Pancreas (tissue), 10 donors: ENCODE data around the gene ZFP1. TPM values are rescaled to one million over a fixed set of nuclear protein-coding genes. Genes with fewer than 3 reads are reported as not detected.

Source experiments
- ATAC-seq, 4 donors: fragments of 200-7000 bp; cut with Tn5 transposase; one replicate each; pipeline versions ENCODE4 v1.8.0 to v1.9.1; 2020; ENCODE audit warnings: mild to moderate bottlenecking in 4 of 4, moderate library complexity in 4 of 4
- DNase-seq, 6 donors: peaks; one replicate each; pipeline ENCODE4 v3.0.0-alpha.2; 2020
- FAIRE-seq: peaks from 2 replicates; lab custom pipeline; 2012; peaks lifted over from hg19 to GRCh38; lab: Jason Lieb, UNC
- H3K27ac ChIP-seq, 4 donors: fragments of 200-600 bp; sonication (generic); 1 replicate in 3 of 4; 2 replicates in 1 of 4; pipeline versions ENCODE4 v1.5.0 to v1.8.0; 2020
- H3K27me3 ChIP-seq, 4 donors: fragments of 200-600 bp; one replicate each; pipeline ENCODE4 v1.8.0; 2021
- H3K36me3 ChIP-seq, 3 donors: fragments of 200-600 bp; sonication (generic) in 1 of 3; one replicate each; pipeline versions ENCODE4 v1.5.0 to v1.8.0; 2020 to 2021
- H3K4me1 ChIP-seq, 3 donors: fragments of 200-600 bp; one replicate each; pipeline ENCODE4 v1.8.0; 2021
- H3K4me3 ChIP-seq, 4 donors: fragments of 200-600 bp; sonication (generic) in 2 of 4; one replicate each; pipeline versions ENCODE4 v1.5.0 to v1.8.0; 2020 to 2021
- H3K9me3 ChIP-seq, 4 donors: fragments of 200-600 bp; one replicate each; pipeline ENCODE4 v1.8.0; 2021
- CTCF ChIP-seq, 4 donors: fragments of 200-600 bp; sonication (generic) in 3 of 4; IDR thresholded peaks; one replicate each; pipeline versions ENCODE4 v1.5.0 to v1.8.0; 2021; ENCODE audit warnings: antibody characterized with exemption in 4 of 4
- WGBS, 2 donors: extraction: QIAGEN DNeasy Blood & Tissue Kit; methylation state at CpG; one replicate each; pipeline ENCODE4 v1.1.7; 2013; 5-methylcytosine and 5-hydroxymethylcytosine counted together
- intact Hi-C, 3 donors: fragments of 100-400 bp; cut with DNase I; formaldehyde crosslinking; loops; one replicate each; pipeline versions ENCODE4 v1.11.1 to v1.14.2; 2022
- polyA plus RNA-seq, 2 donors: library from polyadenylated mRNA; stranded (reverse); fragments of 200-250 nt; gene quantifications; one replicate each; pipeline ENCODE4 v1.2.3, GENCODE V29; 2013
- total RNA-seq, 6 donors: library from RNA; stranded (reverse); fragmentation: NEBNext Ultra II Directional in 4 of 6; extraction: Animal tissue kit (Norgen Biotek cat#: 25700) in 4 of 6; gene quantifications; one replicate each; pipeline versions ENCODE4 v1.2.1 to v1.2.4, GENCODE V29; 2021 to 2023
- donor health status: healthy with polysubstance abuse.
- donor health status: DM: no; HTN: no; CAD: no; lungs with moderate emphysema.
- donor health status: DM: no; HTN: no; CAD: no.
- donor health status: control.
- donor health status: control.
- donor health status: Bipolar disorder and iron deficiency.
- donor health status: DM: yes; HTN: yes; CAD: no.
- donor health status: DM: no; HTN: no; CAD: no.
- donor health status: DM: no; HTN: no; CAD: no.
- donor health status: DM: yes; HTN: yes; CAD: no.

The ZFP1 gene
- total and polyA plus RNA-seq, 8 donors: 1.8 to 4.2 (median 3.1) TPM

- FAIRE-seq (no peak), DNase-seq (peak; percentile 80 to 94 (median 89)), ATAC-seq (peak; percentile 59 to 82 (median 78))
- intact Hi-C loops: loop anchor here in 2 of 3 donors (5.0 to 10.0 kb wide), 2 partner anchors 114 to 246 kb away; partner anchors contain the start of gene ZNRF1 (in 2 of the 2)
- Histone ChIP-seq H3K9me3 (no peaks in the 10 kb centered on the region), H3K36me3 (no peaks in the 10 kb centered on the region), H3K27ac (peak overlapping the region in 2 of 4 donors; percentile 33 to 67), H3K27me3 (no peaks in the 10 kb centered on the region), H3K4me3 (peak overlapping the region in 1 of 4 donors; percentile 1), H3K4me1 (peaks cover 19 to 39% (median 37%) of the 10 kb centered on the region in 3 donors)
- 35 to 37% methylated on average over 28 of the region's 28 CpGs for WGBS, 2 donors
- TF ChIP-seq CTCF (IDR thresholded peaks at IDR 0.05): peak; percentile 78 to 91 (median 83)
Measured at GRCh38 chr16:75110637-75111513, 37.4 kb upstream of the ZFP1 start.

DNA sequence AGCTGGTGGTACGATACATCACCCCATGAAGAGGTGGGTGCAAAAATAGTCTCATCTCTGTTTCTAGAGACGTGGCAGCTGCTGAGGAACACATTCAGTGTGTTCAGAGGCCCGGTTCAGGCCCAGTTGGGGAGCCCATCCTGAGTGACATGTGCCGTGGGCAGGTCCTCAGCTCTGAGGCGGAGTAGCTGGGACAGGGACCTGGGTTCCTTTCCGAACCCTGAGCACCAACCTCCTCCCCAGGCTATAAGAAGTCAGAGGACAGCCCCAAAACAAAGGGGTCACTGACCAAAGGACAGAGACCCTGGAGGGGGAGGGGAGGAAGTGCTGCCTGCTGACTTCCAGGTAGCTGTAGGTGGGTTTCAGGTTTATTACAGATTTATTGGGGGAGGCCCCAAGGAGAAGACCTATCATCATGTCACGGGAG, 36.8 kb upstream of the ZFP1 start:
- no peaks in the 10 kb centered on the region for H3K27me3 ChIP-seq
- no peaks in the 10 kb centered on the region for H3K9me3 ChIP-seq
- no peaks in the 10 kb centered on the region for H3K36me3 ChIP-seq
- intact Hi-C loops: loop anchor here in 2 of 3 donors (5.0 to 10.0 kb wide), 2 partner anchors 114 to 247 kb away; partner anchors contain the start of gene ZNRF1 (in 2 of the 2)
- DNase-seq (no peak), ATAC-seq (peak in 1 of 4 donors; percentile 2), FAIRE-seq (no peak)
- H3K4me3 ChIP-seq: no peak overlapping the region
- 41 to 45% methylated on average over 7 of the region's 7 CpGs for WGBS, 2 donors
- TF ChIP-seq CTCF (IDR thresholded peaks at IDR 0.05): no peak
- H3K27ac ChIP-seq: peak overlapping the region in 1 of 4 donors; percentile 44
- H3K4me1 ChIP-seq: peaks cover 19 to 39% (median 37%) of the 10 kb centered on the region in 3 donors

DNA sequence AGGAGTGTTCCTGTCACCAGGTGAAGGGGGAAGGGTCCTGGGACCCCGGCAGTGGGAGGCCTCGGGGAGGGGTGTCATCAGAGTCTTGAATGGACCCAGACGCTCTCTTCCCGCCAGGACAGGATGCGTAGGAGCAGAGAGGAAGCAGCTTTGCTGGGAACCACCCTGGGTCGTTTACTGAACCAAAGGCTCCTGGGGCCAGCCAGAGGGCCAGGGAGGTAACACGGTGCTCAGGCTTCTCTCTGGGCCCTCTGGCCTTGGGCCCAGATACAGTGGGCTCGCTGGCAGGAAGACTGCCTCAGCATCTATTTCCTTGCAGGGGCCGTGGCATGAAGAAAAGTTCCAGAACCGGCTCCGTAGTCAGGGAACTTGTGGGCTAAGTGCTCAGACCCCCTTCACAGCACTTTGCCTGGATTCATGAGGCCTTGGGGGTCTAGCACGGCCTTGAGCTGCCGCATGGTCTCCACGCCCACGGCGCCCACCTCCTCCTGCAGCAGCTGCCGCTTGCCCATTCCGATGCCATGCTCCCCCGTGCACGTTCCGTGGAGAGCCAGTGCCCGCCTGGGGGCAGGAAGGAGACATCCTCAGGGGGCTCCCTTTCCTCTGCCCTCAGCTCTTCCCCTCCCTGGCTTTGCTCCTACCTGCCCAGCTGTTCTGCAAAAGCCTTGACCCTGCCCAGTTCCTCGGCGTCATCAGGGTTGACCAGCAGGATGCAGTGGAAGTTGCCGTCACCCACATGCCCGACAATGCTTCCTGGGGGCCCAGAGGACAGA, 36.2 kb upstream of the ZFP1 start:
- no peak overlapping the region for H3K4me3 ChIP-seq
- H3K9me3 ChIP-seq: no peaks in the 10 kb centered on the region
- FAIRE-seq: no peak
- H3K27ac ChIP-seq: peak overlapping the region in 1 of 4 donors; percentile 44
- H3K27me3 ChIP-seq: no peaks in the 10 kb centered on the region
- H3K4me1 ChIP-seq: peaks cover 19 to 39% (median 37%) of the 10 kb centered on the region in 3 donors
- no peak for TF ChIP-seq CTCF (IDR thresholded peaks at IDR 0.05)
- ATAC-seq: no peak
- 69% methylated on average over 24 to 26 of the region's 26 CpGs for WGBS, 2 donors
- no peaks in the 10 kb centered on the region for H3K36me3 ChIP-seq
- intact Hi-C loops: loop anchor here in 2 of 3 donors (5.0 to 10.0 kb wide), 2 partner anchors 115 to 247 kb away; partner anchors contain the start of gene ZNRF1 (in 2 of the 2)
- no peak for DNase-seq

DNA sequence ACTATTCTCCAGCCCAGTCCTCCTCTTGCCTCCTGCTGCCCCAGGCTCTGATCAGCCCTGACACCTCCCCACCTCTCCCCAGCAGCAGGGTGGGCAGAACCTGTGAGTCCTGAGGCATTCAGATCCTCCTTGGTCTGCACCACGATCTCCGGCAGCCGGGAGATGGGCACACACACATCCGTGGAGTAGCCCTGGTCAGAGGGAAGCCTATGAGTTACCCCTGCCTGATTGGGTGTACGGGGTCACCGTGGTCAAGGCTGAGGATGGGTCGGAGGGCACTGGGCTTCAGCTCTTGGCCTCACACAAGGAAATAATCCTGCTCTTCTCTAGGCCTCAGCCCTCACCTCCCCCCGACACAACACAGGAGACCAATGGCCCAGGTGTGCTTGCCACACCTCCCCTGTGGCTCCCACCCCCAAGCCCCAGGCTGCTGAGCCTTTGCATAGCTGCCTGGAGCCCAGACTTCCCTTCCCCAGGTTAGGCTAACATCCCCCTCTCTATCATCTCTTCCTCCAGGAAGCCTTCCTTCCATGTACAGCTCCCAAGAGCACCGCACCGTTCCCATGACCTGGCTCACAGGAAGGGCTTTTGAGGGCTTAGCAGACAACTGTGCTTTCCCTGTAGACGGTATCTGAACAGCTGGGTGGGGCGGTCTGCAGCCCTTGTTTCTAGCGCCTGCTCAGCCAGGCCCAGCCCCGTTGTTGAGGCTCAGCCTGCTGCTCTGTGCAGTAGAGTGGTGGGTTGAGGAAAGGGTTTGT, 35.4 kb upstream of the ZFP1 start:
- WGBS, 2 donors: 84 to 86% methylated on average over 14 of the region's 14 CpGs
- FAIRE-seq (no peak), DNase-seq (peak in 1 of 6 donors; percentile 62), ATAC-seq (no peak)
- H3K27ac ChIP-seq: no peak overlapping the region
- no peaks in the 10 kb centered on the region for H3K27me3 ChIP-seq
- no peak overlapping the region for H3K4me3 ChIP-seq
- no peaks in the 10 kb centered on the region for H3K36me3 ChIP-seq
- peaks cover 19 to 39% (median 37%) of the 10 kb centered on the region in 3 donors for H3K4me1 ChIP-seq
- no peaks in the 10 kb centered on the region for H3K9me3 ChIP-seq
- intact Hi-C loops: loop anchor here in 2 of 3 donors (5.0 to 10.0 kb wide), 2 partner anchors 116 to 248 kb away; partner anchors contain the start of gene ZNRF1 (in 2 of the 2)
- no peak for TF ChIP-seq CTCF (IDR thresholded peaks at IDR 0.05)
